HEK293 (cell line): Measurements from ENCODE around the gene RYR2.
A peak's percentile ranks its signal among the peaks of the same experiment; 100 is the strongest.

Experiments used
- CTCF ChIA-PET: fragments of 350-600 bp; formaldehyde crosslinking; extraction: SDS; loops from one replicate; lab custom pipeline; 2021; ENCODE audit warnings: antibody characterized with exemption; lab: Yijun Ruan, JAX
- POLR2A ChIA-PET: fragments of 300-600 bp; formaldehyde crosslinking; extraction: SDS; loops from one replicate; lab custom pipeline; 2020; ENCODE audit warnings: antibody characterized with exemption, inconsistent platforms; lab: Yijun Ruan, JAX
- H3K27ac ChIP-seq: fragments of 200-500 bp; sonication (Bioruptor generic); 2 replicates; pipeline ENCODE4 v1.5.1; 2014; ENCODE audit warnings: low read depth, low read length, control low read depth, inconsistent platforms; ENCODE audit errors: extremely low read depth
- H3K36me3 ChIP-seq, 2 experiments: fragments of 200-500 bp in 1 of 2; sonication (Bioruptor generic) in 1 of 2; 1 replicate in 1 of 2; 2 replicates in 1 of 2; pipeline ENCODE4 v1.5.1; 2014 to 2017; ENCODE audit warnings: inconsistent platforms in 2 of 2, low read length in 2 of 2; ENCODE audit not compliant: control insufficient read depth in 2 of 2, insufficient read depth in 1 of 2
- H3K4me1 ChIP-seq: fragments of 200-500 bp; sonication (Bioruptor generic); 2 replicates; pipeline ENCODE4 v1.5.1; 2014; ENCODE audit warnings: mild to moderate bottlenecking, low read length, inconsistent platforms; ENCODE audit not compliant: control insufficient read depth, insufficient read depth
- H3K4me3 ChIP-seq: 2 replicates; pipeline ENCODE4 v1.5.1; 2011; ENCODE audit warnings: low read depth, mild to moderate bottlenecking, control low read depth, low read length, moderate library complexity
- H3K9me3 ChIP-seq: fragments of 200-500 bp; sonication (Bioruptor generic); 2 replicates; pipeline ENCODE4 v1.5.1; 2014; ENCODE audit warnings: low read depth, low read length, inconsistent platforms; ENCODE audit not compliant: control insufficient read depth, insufficient read depth
- CTCF ChIP-seq: fragments of 450-650 bp; formaldehyde crosslinking; IDR thresholded peaks from 2 replicates; pipeline ENCODE4 v1.5.1; 2016; ENCODE audit warnings: missing biosample characterization, missing genetic modification characterization
- GFI1B ChIP-seq: fragments of 450-650 bp; formaldehyde crosslinking; IDR thresholded peaks from 2 replicates; pipeline ENCODE4 v1.5.1; 2016; ENCODE audit warnings: missing biosample characterization, missing genetic modification characterization
- KLF9 ChIP-seq: fragments of 450-650 bp; formaldehyde crosslinking; IDR thresholded peaks from 2 replicates; pipeline ENCODE4 v1.5.1; 2016; ENCODE audit warnings: missing biosample characterization, missing genetic modification characterization, low read depth
- SCRT2 ChIP-seq: fragments of 450-650 bp; formaldehyde crosslinking; IDR thresholded peaks from 2 replicates; pipeline ENCODE4 v1.5.1; 2016; ENCODE audit warnings: missing biosample characterization, missing genetic modification characterization
- SP2 ChIP-seq: fragments of 450-650 bp; formaldehyde crosslinking; IDR thresholded peaks from 2 replicates; pipeline ENCODE4 v1.5.1; 2016; ENCODE audit warnings: missing biosample characterization, missing genetic modification characterization
- YY1 ChIP-seq: fragments of 450-650 bp; formaldehyde crosslinking; IDR thresholded peaks from 2 replicates; pipeline ENCODE4 v1.5.1; 2018; ENCODE audit warnings: missing biosample characterization, missing genetic modification characterization
- ZNF324 ChIP-seq: fragments of 450-650 bp; formaldehyde crosslinking; IDR thresholded peaks from 2 replicates; pipeline ENCODE4 v1.5.1; 2016; ENCODE audit warnings: missing biosample characterization, missing genetic modification characterization
- ZNF404 ChIP-seq: fragments of 450-650 bp; formaldehyde crosslinking; IDR thresholded peaks from 2 replicates; pipeline ENCODE4 v1.5.1; 2017; ENCODE audit warnings: missing biosample characterization, missing genetic modification characterization
- ZNF561 ChIP-seq: fragments of 450-650 bp; IDR thresholded peaks from 2 replicates; pipeline ENCODE4 v1.5.1; 2018; ENCODE audit warnings: missing biosample characterization, missing genetic modification characterization, borderline replicate concordance
- ZNF596 ChIP-seq: fragments of 450-650 bp; IDR thresholded peaks from 2 replicates; pipeline ENCODE4 v1.5.0; 2018; ENCODE audit warnings: missing biosample characterization, mild to moderate bottlenecking, missing genetic modification characterization, moderate library complexity
- ZNF677 ChIP-seq: fragments of 450-650 bp; IDR thresholded peaks from 2 replicates; pipeline ENCODE4 v1.5.0; 2018; ENCODE audit warnings: missing biosample characterization, mild to moderate bottlenecking, missing genetic modification characterization, moderate library complexity
- TF ChIP-seq, protein P1 (sequence below): fragments of 450-650 bp; formaldehyde crosslinking; IDR thresholded peaks from 2 replicates; pipeline ENCODE4 v1.5.1; 2016; ENCODE audit warnings: missing biosample characterization, missing genetic modification characterization
- TF ChIP-seq, protein P2 (sequence below): fragments of 450-650 bp; formaldehyde crosslinking; IDR thresholded peaks from 2 replicates; pipeline ENCODE4 v1.5.1; 2016; ENCODE audit warnings: missing biosample characterization, missing genetic modification characterization

The RYR2 gene

DNA sequence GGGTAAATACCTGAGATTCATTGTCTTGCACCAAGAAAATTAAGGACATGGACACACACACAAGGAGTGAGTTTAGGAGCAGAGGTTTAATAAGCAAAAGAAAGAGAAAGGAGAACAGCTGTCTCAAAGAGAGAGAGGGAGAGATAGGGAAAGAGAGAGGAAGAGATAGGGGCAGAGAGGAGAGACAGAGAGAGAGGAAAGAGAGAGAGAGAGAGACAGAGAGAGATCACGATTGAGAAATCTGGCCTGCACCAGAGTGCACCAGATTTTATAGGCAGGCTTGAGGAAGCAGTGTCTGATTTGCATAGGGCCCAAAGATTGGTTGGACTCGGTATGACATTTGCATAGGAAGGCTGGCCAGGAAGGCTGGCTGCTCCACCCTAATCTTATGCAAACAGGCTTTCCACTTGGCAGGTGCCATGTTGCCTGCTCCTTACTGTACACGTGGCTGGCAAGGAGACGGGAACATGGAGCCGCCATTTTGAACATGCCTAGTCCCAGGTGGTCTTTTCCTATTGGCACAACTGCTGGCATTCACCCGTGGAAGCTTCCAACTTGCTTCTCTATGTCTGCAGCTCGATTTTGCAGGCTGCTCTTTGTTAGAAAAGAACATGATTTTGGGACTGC lies 428.8 kb downstream of the RYR2 start (continued):
- TF ChIP-seq, protein P1, sequence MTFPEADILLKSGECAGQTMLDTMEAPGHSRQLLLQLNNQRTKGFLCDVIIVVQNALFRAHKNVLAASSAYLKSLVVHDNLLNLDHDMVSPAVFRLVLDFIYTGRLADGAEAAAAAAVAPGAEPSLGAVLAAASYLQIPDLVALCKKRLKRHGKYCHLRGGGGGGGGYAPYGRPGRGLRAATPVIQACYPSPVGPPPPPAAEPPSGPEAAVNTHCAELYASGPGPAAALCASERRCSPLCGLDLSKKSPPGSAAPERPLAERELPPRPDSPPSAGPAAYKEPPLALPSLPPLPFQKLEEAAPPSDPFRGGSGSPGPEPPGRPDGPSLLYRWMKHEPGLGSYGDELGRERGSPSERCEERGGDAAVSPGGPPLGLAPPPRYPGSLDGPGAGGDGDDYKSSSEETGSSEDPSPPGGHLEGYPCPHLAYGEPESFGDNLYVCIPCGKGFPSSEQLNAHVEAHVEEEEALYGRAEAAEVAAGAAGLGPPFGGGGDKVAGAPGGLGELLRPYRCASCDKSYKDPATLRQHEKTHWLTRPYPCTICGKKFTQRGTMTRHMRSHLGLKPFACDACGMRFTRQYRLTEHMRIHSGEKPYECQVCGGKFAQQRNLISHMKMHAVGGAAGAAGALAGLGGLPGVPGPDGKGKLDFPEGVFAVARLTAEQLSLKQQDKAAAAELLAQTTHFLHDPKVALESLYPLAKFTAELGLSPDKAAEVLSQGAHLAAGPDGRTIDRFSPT (tag by site-specific recombination), result peak; percentile 81
- TF ChIP-seq ZNF561 (tag by site-specific recombination) (0 out of 2 replicates have a peak, but pooled peaks have one; percentile 14), ZNF596 (tag by site-specific recombination) (peak; percentile 94), CTCF (no peak), GFI1B (tag by site-specific recombination) (0 out of 2 replicates have a peak, but pooled peaks have one; percentile 37), SP2 (tag by site-specific recombination) (no peak)
- TF ChIP-seq, all 188 proteins: peak for 19

GRCh38 chr1:237471377-237471776 lies 429.4 kb downstream of the RYR2 start:
- Histone ChIP-seq H3K27ac (no peak overlapping the region), H3K4me3 (no peak overlapping the region), H3K36me3 (no peaks in the 10 kb centered on the region), H3K9me3 (no peaks in the 10 kb centered on the region), H3K4me1 (no peaks in the 10 kb centered on the region)
- TF ChIP-seq, protein P2, sequence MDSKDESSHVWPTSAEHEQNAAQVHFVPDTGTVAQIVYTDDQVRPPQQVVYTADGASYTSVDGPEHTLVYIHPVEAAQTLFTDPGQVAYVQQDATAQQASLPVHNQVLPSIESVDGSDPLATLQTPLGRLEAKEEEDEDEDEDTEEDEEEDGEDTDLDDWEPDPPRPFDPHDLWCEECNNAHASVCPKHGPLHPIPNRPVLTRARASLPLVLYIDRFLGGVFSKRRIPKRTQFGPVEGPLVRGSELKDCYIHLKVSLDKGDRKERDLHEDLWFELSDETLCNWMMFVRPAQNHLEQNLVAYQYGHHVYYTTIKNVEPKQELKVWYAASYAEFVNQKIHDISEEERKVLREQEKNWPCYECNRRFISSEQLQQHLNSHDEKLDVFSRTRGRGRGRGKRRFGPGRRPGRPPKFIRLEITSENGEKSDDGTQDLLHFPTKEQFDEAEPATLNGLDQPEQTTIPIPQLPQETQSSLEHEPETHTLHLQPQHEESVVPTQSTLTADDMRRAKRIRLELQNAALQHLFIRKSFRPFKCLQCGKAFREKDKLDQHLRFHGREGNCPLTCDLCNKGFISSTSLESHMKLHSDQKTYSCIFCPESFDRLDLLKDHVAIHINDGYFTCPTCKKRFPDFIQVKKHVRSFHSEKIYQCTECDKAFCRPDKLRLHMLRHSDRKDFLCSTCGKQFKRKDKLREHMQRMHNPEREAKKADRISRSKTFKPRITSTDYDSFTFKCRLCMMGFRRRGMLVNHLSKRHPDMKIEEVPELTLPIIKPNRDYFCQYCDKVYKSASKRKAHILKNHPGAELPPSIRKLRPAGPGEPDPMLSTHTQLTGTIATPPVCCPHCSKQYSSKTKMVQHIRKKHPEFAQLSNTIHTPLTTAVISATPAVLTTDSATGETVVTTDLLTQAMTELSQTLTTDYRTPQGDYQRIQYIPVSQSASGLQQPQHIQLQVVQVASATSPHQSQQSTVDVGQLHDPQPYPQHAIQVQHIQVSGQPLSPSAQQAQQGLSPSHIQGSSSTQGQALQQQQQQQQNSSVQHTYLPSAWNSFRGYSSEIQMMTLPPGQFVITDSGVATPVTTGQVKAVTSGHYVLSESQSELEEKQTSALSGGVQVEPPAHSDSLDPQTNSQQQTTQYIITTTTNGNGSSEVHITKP (tag by site-specific recombination), result 0 out of 2 replicates have a peak, but pooled peaks have one; percentile 0
- TF ChIP-seq SCRT2 (peak; percentile 51), KLF9 (tag by site-specific recombination) (no peak), ZNF677 (no peak), YY1 (tag by site-specific recombination) (0 out of 2 replicates have a peak, but pooled peaks have one; percentile 7)
- POLR2A ChIA-PET, result no interaction called here
- CTCF ChIA-PET, result interaction anchor here (0.6 kb wide), 1 partner anchor 191 kb away, joined by 3 read pairs; no protein-coding TSS in a partner anchor

GRCh38 chr1:237471956-237472355 lies 430.0 kb downstream of the RYR2 start:
- no peak for TF ChIP-seq ZNF324 (tag by site-specific recombination)
- TF ChIP-seq ZNF404 (tag by site-specific recombination), result no peak
- Histone ChIP-seq H3K4me1 (no peaks in the 10 kb centered on the region), H3K27ac (no peak overlapping the region), H3K4me3 (no peak overlapping the region), H3K36me3 (no peaks in the 10 kb centered on the region), H3K9me3 (no peaks in the 10 kb centered on the region)
- ChIA-PET POLR2A (no interaction called here), CTCF (no interaction called here)
